ENCODE data around the gene USP1.
A peak's percentile ranks its signal among the peaks of the same experiment; 100 is the strongest.

The USP1 gene

DNA sequence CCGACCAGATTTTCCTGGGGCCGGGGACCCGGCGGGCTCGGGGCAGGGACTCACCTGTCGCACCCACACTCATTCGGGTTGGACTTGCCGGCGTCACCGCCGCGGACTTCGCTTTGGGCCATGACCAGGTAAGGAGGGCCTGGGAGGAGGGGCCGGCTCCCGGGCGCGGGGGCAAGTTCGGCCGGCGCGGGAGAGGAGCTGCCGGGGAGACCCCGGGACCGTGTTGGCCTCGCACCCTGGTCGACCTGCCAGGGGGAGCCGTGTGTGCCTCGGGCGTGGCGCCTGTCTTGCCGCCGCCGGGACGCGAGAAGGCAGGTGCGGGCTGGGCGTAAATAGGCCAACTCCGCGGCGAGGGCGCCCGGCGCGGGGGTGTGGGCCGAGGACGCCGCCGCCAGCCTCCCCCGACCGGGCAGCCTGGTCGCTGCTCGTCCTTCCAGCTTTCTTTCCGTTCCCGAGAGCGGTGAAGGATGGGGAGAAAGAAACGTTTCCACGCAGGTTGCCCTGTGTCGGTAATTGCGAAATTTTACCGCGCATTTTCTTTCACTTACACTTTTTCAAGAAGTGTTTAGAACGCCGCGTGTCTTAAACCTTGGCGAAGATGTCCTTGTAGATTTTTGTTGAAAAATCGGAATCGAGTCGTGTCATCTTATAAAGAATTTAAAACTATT lies 558 bp downstream of the USP1 start:
- peak; percentile 88 for TF ChIP-seq ZFX (IDR thresholded peaks at IDR 0.05)
- TF ChIP-seq, protein P1, sequence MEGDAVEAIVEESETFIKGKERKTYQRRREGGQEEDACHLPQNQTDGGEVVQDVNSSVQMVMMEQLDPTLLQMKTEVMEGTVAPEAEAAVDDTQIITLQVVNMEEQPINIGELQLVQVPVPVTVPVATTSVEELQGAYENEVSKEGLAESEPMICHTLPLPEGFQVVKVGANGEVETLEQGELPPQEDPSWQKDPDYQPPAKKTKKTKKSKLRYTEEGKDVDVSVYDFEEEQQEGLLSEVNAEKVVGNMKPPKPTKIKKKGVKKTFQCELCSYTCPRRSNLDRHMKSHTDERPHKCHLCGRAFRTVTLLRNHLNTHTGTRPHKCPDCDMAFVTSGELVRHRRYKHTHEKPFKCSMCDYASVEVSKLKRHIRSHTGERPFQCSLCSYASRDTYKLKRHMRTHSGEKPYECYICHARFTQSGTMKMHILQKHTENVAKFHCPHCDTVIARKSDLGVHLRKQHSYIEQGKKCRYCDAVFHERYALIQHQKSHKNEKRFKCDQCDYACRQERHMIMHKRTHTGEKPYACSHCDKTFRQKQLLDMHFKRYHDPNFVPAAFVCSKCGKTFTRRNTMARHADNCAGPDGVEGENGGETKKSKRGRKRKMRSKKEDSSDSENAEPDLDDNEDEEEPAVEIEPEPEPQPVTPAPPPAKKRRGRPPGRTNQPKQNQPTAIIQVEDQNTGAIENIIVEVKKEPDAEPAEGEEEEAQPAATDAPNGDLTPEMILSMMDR (conservative IDR thresholded peaks at IDR 0.05): no peak
- peak overlapping the region; percentile 99 for H3K27ac ChIP-seq

DNA sequence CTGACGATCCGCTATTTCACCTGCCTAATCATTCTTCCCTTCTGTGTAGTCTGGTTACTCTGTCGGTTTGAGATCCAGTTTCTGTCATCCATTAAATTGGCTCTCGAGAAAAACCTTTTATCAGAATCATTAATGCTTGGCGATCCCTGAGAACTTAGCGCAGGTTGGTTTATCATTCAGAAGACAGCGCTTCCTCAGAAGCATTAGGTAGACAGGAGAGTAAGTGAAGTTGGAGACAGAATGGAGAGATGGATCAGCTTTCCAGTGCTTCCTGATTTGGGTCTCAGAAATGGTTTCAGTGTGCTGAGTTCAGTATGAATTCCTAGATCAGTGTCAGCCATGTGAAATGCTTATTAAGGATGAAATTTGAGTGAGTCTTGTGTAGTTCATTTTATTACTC lies 1.3 kb downstream of the USP1 start:
- no peak for TF ChIP-seq ZFX (IDR thresholded peaks at IDR 0.05)
- TF ChIP-seq, protein P1 (conservative IDR thresholded peaks at IDR 0.05): no peak
- H3K27ac ChIP-seq: peak overlapping the region; percentile 99; the same call in 1 of the 2 replicates

DNA sequence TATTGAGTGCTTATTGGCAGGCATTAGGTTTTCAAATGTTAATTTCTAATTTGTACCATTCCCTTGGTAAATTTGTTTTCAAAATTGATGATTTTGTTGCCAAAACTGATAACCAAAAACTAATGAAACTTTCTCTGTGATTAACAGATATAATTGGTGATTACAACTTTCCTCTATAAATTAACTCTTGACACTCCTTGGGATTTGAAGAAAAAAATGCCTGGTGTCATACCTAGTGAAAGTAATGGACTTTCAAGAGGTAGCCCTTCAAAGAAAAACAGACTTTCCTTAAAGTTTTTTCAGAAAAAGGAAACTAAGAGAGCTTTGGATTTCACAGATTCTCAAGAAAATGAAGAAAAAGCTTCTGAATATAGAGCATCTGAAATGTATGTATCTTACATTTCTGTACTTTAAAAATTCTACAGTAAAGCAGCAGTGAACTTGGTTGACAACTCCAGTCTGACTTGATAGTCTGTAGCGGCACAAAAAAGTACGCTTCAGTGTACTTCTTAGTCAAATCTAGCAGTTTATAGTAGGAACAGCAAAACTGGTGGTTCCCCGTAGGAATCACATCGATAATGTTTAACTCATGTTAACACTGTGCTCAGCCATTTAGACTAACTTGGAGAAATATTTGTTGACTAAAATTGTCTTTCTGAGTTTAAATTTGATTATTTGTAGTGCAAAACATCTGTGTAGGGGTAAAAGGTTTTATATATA lies 3.0 kb downstream of the USP1 start:
- TF ChIP-seq ZFX (IDR thresholded peaks at IDR 0.05): no peak
- TF ChIP-seq, protein P1 (conservative IDR thresholded peaks at IDR 0.05): no peak
- H3K27ac ChIP-seq: no peak overlapping the region

- TF ChIP-seq, protein P1 (conservative IDR thresholded peaks at IDR 0.05): no peak
- no peak for TF ChIP-seq ZFX (IDR thresholded peaks at IDR 0.05)
- no peak overlapping the region for H3K27ac ChIP-seq
Measured at GRCh38 chr1:62444701-62445100, 7.9 kb downstream of the USP1 start.

DNA sequence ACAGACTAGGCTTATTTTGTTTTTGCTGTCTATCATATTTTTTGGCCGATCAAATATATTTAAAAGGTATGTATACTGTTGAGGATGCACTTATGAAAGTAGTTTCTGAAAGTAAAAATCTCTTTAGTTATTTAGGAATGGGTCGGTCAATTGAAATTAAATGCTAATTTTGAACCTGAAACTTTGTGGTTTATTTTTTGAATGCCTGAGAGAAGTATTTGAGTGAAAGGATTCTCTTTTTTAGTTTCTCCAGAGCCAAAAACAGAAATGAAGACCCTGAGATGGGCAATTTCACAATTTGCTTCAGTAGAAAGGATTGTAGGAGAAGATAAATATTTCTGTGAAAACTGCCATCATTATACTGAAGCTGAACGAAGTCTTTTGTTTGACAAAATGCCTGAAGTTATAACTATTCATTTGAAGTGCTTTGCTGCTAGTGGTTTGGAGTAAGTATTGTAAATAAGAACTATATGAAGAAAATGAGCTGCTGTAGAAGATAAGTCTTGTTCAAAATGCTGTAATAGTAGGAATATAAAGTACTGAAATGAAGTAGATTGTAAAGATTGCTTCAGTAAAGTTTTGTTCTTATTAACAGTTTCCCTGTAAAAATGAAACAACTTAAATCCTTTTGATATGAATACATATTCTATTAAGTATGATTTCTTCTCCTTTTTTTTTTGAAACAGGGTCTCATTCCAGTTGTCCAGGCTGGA lies 11.5 kb downstream of the USP1 start:
- H3K27ac ChIP-seq: no peak overlapping the region
- TF ChIP-seq, protein P1 (conservative IDR thresholded peaks at IDR 0.05): no peak

- TF ChIP-seq, protein P1 (conservative IDR thresholded peaks at IDR 0.05): no peak
- no peak for TF ChIP-seq ZFX (IDR thresholded peaks at IDR 0.05)
- H3K27ac ChIP-seq: no peak overlapping the region
Measured at GRCh38 chr1:62450301-62450700, 13.5 kb downstream of the USP1 start.

GRCh38 chr1:62452951-62453350 lies 16.1 kb downstream of the USP1 start:
- TF ChIP-seq, protein P1 (conservative IDR thresholded peaks at IDR 0.05): no peak
- TF ChIP-seq ZFX (IDR thresholded peaks at IDR 0.05): no peak
- no peak overlapping the region for H3K27ac ChIP-seq

Measured in C4-2B (cell line).